Kidney capillary endothelial cell (primary cell): ENCODE data around the gene COPS9.

Experiments used
- DNase-seq: peaks from one replicate; pipeline ENCODE4 v3.0.0-alpha.2; 2018; ENCODE audit warnings: low spot score

COPS9 gene

DNA sequence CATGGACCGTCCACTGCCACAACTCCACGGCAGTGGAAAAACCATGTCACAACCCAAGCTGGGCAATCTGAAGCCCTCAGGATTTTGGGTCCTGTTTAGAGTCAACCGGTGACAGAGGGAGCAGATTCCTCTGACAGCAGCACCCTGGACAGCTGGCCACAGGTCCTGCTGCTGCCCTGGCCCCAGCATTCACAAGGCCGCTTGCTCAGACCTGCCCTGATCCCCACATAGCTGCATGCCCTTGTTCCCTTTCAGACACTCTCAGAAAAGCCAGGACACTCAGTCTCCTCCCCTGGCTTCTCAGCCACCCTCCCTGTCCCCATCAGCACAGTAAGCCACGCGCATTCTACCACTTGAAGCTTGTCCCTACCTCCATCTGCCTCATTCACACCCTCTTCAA, 1.6 kb downstream of the COPS9 start:
- no peak for DNase-seq

DNA sequence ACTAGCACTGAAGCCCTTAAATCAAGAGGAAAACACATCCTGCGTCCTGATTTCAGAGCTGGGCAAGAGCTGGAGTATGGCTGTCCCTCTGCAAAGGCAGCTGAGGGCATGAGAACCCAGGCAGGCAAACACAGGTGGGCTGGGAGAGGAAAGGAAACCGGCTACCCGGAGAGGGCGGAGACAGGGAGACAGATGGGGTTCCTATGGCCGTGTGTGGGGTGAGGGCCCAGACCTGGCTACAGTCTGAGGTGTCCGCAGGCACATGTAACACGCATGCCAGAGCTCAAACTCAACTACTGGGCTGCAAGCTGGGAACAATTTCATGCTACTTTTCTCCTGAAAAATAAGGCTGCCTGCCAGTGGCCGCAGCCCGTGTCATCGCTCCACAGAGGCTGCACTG, 2.7 kb downstream of the COPS9 start:
- no peak for DNase-seq

DNA sequence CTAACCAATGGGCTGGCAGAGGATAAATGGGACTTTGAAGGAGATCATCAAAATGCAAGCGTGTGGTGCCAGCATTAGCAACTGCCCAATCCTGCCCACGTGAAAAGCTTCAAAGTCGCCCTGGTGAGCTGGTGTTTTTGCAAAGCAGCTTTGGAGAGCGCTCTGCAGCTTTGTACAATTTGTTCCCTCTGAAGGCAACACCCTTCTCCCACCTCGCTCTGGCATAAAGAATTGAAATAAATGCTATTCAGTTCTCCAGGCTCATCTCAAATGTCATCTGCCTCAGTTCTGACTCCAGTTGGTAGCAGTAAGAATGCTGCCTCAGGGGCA, 3.5 kb downstream of the COPS9 start:
- DNase-seq, result no peak

DNA sequence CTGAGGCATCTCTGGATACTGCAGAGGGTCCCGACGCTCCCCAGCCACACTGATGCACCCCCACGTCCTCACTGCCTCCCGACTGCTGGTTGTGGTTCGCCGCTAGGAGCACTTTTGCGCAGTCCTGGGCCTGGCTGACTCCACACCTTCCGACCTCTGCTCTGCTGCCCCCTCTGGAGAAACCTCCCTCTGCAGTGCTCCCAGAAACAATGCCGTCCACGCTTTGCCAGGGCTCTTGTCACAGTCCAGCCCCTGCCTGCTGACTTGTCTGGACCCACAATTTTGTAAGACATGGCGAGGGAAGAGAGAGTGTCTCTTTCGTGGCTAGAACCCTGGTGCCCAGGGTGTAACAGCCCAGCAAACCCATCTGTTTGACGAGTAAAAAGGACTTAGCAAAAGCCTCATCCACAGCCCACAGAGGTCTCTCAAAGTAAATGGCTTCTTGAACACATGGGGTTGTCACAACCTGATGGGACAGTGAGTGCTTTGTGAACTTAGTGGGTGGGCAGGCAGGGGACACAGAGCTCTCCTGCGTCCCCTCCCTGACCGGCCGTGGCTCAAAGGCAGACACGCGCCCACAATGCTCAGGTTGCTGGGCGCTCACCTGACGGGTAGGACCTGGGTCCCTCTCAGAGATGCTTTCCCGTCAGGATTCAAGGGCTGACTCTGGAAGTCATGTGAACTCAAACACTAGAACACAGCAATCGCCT, 4.0 kb downstream of the COPS9 start:
- no peak for DNase-seq

DNA sequence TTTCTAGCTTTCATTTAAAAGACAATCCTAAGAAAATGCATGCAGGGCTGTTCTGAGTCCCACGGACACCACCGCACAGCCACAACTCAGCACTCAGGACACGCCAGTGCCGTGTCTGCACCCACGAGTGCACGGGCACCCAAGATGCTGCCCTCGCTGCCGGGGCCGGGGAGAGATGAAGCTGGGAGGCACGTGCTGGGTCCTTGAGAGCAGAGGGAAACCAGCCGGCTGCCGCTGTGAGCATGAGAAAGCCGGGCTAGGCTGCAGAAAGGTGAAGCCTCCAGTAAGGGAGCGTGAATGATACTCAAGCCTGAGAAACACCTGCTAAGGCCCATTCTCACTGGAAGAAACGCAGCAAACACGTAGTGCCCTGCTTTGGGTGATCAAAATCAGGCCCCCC, 4.8 kb downstream of the COPS9 start:
- DNase-seq, result no peak

- DNase-seq, result no peak
Measured at GRCh38 chr2:240130393-240131195, 5.5 kb downstream of the COPS9 start.

DNA sequence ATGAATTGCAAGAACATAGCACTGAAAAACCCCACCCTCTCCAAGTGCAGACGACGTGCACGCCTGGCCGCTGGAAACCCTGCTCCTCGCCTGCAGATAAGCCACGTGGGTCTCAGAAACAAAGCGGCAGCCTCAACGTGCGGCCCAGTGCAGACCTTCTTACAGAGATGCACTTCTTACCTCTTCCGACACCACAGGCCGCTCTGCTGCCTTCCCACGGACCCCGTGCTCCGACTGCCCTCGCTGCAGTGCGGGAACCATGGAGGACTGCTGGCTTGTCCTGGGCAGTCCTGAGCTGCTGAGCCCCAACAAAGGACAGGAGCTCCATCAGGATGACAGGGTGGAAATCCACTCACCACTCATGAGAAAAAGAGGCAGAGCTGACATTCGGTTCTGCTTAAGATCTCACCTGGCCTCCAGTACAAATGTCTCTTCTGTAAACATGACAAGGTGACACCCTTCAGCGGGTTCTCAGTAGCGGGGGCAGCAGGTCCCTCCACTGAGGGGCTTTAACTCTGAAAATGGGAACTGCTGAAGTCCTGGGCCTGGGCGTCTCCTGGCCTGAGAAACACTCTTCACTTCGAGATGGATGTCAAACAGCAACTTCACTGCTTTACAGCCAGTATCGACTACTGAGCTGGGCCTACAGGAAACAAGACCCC, 6.2 kb downstream of the COPS9 start:
- no peak for DNase-seq

DNA sequence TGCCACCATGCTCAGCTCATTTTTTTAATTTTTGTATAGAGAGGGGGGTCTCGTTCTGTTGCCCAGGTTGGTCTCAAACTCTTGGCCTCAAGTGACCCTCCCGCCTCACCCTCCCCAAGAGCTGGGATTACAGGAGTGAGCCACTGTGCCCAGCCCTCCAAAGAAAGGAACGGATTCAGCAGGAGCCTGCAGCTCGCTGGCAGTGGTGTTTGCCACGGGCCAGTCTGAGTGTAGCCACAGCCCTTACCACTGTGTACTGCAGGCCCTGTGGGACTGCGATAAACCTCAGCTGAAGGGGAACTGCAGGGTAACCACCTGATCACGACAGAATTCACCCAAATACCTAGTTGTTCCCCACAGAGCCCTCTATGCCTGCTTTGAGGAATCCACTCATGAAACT, 6.8 kb downstream of the COPS9 start:
- DNase-seq, result no peak

GRCh38 chr2:240128608-240129145, 7.4 kb downstream of the COPS9 start:
- DNase-seq, result no peak

GRCh38 chr2:240127911-240128607, 8.0 kb downstream of the COPS9 start:
- no peak for DNase-seq

- no peak for DNase-seq
Measured at GRCh38 chr2:240127191-240127750, 8.8 kb downstream of the COPS9 start.

DNA sequence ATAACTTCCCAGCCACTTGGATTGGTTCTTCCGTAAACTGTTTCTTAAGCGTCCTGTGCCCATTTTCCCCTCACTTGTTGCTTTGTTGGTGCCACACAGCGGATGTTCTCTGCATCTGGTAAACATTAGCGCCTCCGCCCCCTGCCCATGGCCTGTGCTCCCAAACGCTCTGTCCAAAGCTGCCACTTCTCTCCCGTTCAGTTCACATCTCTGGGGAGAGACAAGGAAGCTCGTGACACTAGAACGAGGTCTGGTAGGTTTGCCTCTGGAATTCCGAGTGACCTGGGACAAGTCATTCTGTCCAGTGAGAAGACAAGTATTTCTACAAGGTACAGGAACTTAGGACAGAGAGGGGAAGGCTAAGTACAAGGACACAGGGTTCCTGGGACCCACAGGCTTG, 9.4 kb downstream of the COPS9 start:
- DNase-seq, result no peak

- DNase-seq, result no peak
Measured at GRCh38 chr2:240125742-240126141, 10.4 kb downstream of the COPS9 start.

- no peak for DNase-seq
Measured at GRCh38 chr2:240124651-240125030, 11.5 kb downstream of the COPS9 start.

DNA sequence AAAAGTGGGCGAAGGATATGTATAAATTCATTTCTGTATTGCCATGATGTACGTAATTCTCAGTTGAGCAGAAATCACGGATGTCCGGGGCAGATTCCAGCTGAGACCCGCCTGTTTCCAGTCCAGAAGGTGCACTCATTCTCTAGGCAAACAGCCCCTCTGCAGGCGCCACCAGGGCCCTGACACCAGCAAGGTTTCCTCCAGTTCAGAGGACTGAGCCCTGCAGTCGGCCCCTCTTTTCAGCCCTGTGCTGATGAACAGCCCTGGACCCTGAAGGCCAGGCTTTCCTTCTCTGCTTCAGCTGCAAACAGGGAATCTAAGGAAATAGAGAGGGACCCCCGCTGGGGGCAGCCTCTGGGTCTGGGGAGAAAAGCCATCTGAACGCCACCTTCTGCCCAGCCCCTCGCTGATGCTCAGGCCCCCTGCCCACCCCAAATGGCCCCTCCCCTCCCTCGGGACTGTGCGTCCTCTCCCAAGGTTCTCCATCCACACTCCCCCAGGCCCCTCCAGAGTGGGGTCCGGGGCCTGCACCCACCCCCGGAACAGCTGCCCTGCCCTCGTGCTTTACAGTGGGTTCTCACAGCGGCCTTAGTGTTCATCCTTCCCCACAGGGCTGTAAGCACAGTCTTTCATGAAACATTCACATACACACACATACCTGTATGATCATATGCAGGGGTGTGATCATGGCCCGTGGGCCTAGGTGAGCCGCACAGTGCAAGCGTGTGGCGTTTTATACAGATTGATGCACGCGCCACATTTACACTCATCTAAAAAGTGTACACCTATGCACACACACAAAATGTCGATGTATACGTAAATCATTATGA, 12.1 kb downstream of the COPS9 start:
- no peak for DNase-seq

DNA sequence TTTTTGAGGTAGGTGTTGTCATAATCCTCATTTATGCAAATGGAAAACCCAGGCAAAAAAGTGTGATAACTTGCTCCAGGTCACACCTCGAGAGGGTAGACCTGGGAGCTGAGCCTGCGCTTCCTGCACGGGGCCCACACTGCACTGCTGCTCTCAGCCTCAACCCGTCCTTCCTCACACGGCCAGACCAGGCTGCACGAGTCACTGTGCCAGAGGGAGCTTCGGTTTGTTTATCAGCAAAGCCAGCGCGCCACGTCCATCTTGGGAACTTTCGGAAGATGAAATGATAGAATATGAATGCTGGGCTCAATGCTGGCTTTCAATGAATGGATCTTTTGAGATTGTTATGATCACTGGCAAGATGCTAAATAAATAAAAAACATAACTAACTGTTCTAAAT, 14.4 kb downstream of the COPS9 start:
- no peak for DNase-seq

GRCh38 chr2:240121190-240121589, 14.9 kb downstream of the COPS9 start:
- no peak for DNase-seq

- no peak for DNase-seq
Measured at GRCh38 chr2:240114233-240114632, 21.9 kb downstream of the COPS9 start.

DNA sequence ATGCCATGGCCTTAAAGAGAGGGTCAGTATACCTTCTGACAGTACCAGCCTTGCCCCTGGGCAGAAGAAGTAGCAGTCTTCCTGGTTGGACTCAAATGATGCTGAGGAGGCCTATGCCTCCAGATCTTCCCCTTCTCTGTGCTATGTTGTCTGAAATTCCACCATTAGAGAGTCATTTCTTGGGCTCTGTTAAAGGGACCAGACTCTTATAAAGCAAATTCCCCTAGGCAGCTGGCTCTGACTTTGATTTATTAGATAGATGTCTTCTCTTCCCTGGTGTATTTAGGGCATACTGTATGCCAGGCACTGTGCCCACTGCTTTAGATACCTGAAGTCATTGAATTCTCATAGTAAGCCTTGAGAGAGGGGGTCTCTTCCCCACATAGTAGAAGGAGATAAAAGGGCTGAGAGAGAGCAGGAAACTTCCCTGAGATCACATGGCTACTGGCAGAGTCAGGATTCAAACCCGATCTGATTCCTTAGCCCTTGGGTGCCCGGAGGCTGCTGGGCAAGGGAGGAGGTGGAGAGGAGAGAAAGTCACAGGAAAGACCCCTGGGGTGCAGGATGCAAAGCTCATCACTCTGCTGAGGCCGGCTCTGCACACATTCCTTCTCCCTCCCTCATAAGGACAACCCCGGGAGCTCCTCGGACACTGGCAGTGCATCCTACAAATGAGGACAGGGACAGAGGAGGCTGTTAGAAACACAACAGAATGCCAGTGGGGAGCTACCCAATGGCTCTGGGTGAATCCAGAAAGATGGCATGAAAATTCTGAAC, 23.0 kb downstream of the COPS9 start:
- DNase-seq, result no peak

DNA sequence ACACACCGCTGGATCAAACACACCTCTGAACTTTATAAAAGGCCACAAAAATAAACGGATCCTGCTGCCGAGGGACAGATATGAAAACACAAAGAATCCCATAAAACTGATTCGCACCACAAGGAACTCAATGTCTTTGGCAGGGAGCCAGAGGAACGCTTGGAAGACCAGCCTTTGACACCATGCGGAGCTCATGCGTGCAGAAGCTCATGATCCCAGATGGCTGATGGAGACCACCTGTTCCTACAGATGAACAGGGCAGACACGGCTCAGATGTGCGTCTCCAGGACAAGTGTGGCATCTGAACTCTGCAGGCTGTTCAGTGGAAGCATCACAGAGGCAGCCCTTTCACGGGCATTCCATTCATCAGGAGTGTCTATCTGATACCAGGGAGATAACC, 24.9 kb downstream of the COPS9 start:
- DNase-seq, result no peak
